ENCODE results near the gene ARHGEF12.

ARHGEF12 gene

GRCh38 chr11:120358729-120359128 lies 22.5 kb downstream of the ARHGEF12 start:
- no peak for ATAC-seq (replicated peaks; ENCODE audit: extremely low read depth, poor library complexity, severe bottlenecking)
- Mint-ChIP-seq H3K27ac (ENCODE audit: low read depth) (no peak overlapping the region), H3K4me1 (peaks cover 9% of the 10 kb centered on the region), H3K9me3 (no peaks in the 10 kb centered on the region), H3K4me3 (no peak overlapping the region), H3K36me3 (ENCODE audit: insufficient read depth) (no peaks in the 10 kb centered on the region), H3K27me3 (peaks cover 29% of the 10 kb centered on the region)
- no peak for DNase-seq (ENCODE audit: low spot score in 2 of 2)

GRCh38 chr11:120363436-120363835 lies 27.2 kb downstream of the ARHGEF12 start:
- no peak overlapping the region for H3K27ac Mint-ChIP-seq (ENCODE audit: low read depth)
- H3K9me3 Mint-ChIP-seq: no peaks in the 10 kb centered on the region
- H3K27me3 Mint-ChIP-seq: peaks cover under 1% of the 10 kb centered on the region
- no peaks in the 10 kb centered on the region for H3K36me3 Mint-ChIP-seq (ENCODE audit: insufficient read depth)
- H3K4me1 Mint-ChIP-seq: no peaks in the 10 kb centered on the region
- ATAC-seq (replicated peaks; ENCODE audit: extremely low read depth, poor library complexity, severe bottlenecking) (no peak), DNase-seq (ENCODE audit: low spot score in 2 of 2) (no peak)
- no peak overlapping the region for H3K4me3 Mint-ChIP-seq

- Mint-ChIP-seq H3K36me3 (ENCODE audit: insufficient read depth) (no peaks in the 10 kb centered on the region), H3K27ac (ENCODE audit: low read depth) (no peak overlapping the region), H3K4me1 (no peaks in the 10 kb centered on the region), H3K9me3 (no peaks in the 10 kb centered on the region), H3K27me3 (no peaks in the 10 kb centered on the region), H3K4me3 (no peak overlapping the region)
- no peak for ATAC-seq (replicated peaks; ENCODE audit: extremely low read depth, poor library complexity, severe bottlenecking)
- no peak for DNase-seq (ENCODE audit: low spot score in 2 of 2)
Observed at GRCh38 chr11:120365512-120365911, 29.3 kb downstream of the ARHGEF12 start.

- Mint-ChIP-seq H3K4me3 (no peak overlapping the region), H3K36me3 (ENCODE audit: insufficient read depth) (no peaks in the 10 kb centered on the region), H3K27ac (ENCODE audit: low read depth) (no peak overlapping the region), H3K27me3 (no peaks in the 10 kb centered on the region), H3K9me3 (no peaks in the 10 kb centered on the region), H3K4me1 (no peaks in the 10 kb centered on the region)
- ATAC-seq (replicated peaks; ENCODE audit: extremely low read depth, poor library complexity, severe bottlenecking): no peak
- DNase-seq (ENCODE audit: low spot score in 2 of 2): no peak
Observed at GRCh38 chr11:120372296-120372695, 36.1 kb downstream of the ARHGEF12 start.

GRCh38 chr11:120375076-120375475 lies 38.9 kb downstream of the ARHGEF12 start:
- Mint-ChIP-seq H3K4me1 (no peaks in the 10 kb centered on the region), H3K9me3 (peaks cover 5% of the 10 kb centered on the region), H3K36me3 (ENCODE audit: insufficient read depth) (no peaks in the 10 kb centered on the region), H3K27ac (ENCODE audit: low read depth) (no peak overlapping the region), H3K4me3 (no peak overlapping the region), H3K27me3 (no peaks in the 10 kb centered on the region)
- ATAC-seq (replicated peaks; ENCODE audit: extremely low read depth, poor library complexity, severe bottlenecking): no peak
- DNase-seq (ENCODE audit: low spot score in 2 of 2): no peak

- Mint-ChIP-seq H3K27me3 (peaks cover 14% of the 10 kb centered on the region), H3K4me1 (peaks cover 10% of the 10 kb centered on the region), H3K27ac (ENCODE audit: low read depth) (no peak overlapping the region), H3K4me3 (no peak overlapping the region), H3K36me3 (ENCODE audit: insufficient read depth) (no peaks in the 10 kb centered on the region), H3K9me3 (peaks cover 5% of the 10 kb centered on the region)
- ATAC-seq (replicated peaks; ENCODE audit: extremely low read depth, poor library complexity, severe bottlenecking) (no peak), DNase-seq (ENCODE audit: low spot score in 2 of 2) (no peak)
Observed at GRCh38 chr11:120376547-120377182, 40.5 kb downstream of the ARHGEF12 start.

GRCh38 chr11:120378474-120378873 lies 42.3 kb downstream of the ARHGEF12 start:
- no peak overlapping the region for H3K4me3 Mint-ChIP-seq
- DNase-seq (ENCODE audit: low spot score in 2 of 2) (no peak), ATAC-seq (replicated peaks; ENCODE audit: extremely low read depth, poor library complexity, severe bottlenecking) (no peak)
- H3K27ac Mint-ChIP-seq (ENCODE audit: low read depth): no peak overlapping the region
- H3K36me3 Mint-ChIP-seq (ENCODE audit: insufficient read depth): no peaks in the 10 kb centered on the region
- H3K27me3 Mint-ChIP-seq: peaks cover 32% of the 10 kb centered on the region
- peaks cover 14% of the 10 kb centered on the region for H3K4me1 Mint-ChIP-seq
- peaks cover 5% of the 10 kb centered on the region for H3K9me3 Mint-ChIP-seq

- Mint-ChIP-seq H3K9me3 (peaks cover 5% of the 10 kb centered on the region), H3K27me3 (peaks cover 57% of the 10 kb centered on the region), H3K27ac (ENCODE audit: low read depth) (no peak overlapping the region), H3K4me1 (peaks cover 19% of the 10 kb centered on the region), H3K4me3 (no peak overlapping the region), H3K36me3 (ENCODE audit: insufficient read depth) (no peaks in the 10 kb centered on the region)
- DNase-seq (ENCODE audit: low spot score in 2 of 2): no peak
- ATAC-seq (replicated peaks; ENCODE audit: extremely low read depth, poor library complexity, severe bottlenecking): no peak
Observed at GRCh38 chr11:120381401-120381800, 45.2 kb downstream of the ARHGEF12 start.

- Mint-ChIP-seq H3K4me3 (no peak overlapping the region), H3K9me3 (peaks cover 4% of the 10 kb centered on the region), H3K4me1 (peaks cover 19% of the 10 kb centered on the region), H3K27ac (ENCODE audit: low read depth) (no peak overlapping the region), H3K27me3 (peaks cover 57% of the 10 kb centered on the region), H3K36me3 (ENCODE audit: insufficient read depth) (no peaks in the 10 kb centered on the region)
- no peak for DNase-seq (ENCODE audit: low spot score in 2 of 2)
- no peak for ATAC-seq (replicated peaks; ENCODE audit: extremely low read depth, poor library complexity, severe bottlenecking)
Observed at GRCh38 chr11:120383518-120384155, 47.4 kb downstream of the ARHGEF12 start.

GRCh38 chr11:120384476-120384875 lies 48.3 kb downstream of the ARHGEF12 start:
- Mint-ChIP-seq H3K36me3 (ENCODE audit: insufficient read depth) (no peaks in the 10 kb centered on the region), H3K4me1 (peaks cover 19% of the 10 kb centered on the region)

GRCh38 chr11:120385110-120385509 lies 48.9 kb downstream of the ARHGEF12 start:
- no peak overlapping the region for H3K4me3 Mint-ChIP-seq
- ATAC-seq (replicated peaks; ENCODE audit: extremely low read depth, poor library complexity, severe bottlenecking): no peak
- peaks cover 19% of the 10 kb centered on the region for H3K4me1 Mint-ChIP-seq
- no peaks in the 10 kb centered on the region for H3K36me3 Mint-ChIP-seq (ENCODE audit: insufficient read depth)
- no peak for DNase-seq (ENCODE audit: low spot score in 2 of 2)
- no peak overlapping the region for H3K27ac Mint-ChIP-seq (ENCODE audit: low read depth)
- H3K27me3 Mint-ChIP-seq: peaks cover 70% of the 10 kb centered on the region
- no peaks in the 10 kb centered on the region for H3K9me3 Mint-ChIP-seq

More at GRCh38 chr11:120384476-120384875, 48.3 kb downstream of the ARHGEF12 start:
- H3K27me3 Mint-ChIP-seq: peaks cover 64% of the 10 kb centered on the region
- ATAC-seq (replicated peaks; ENCODE audit: extremely low read depth, poor library complexity, severe bottlenecking) (no peak), DNase-seq (ENCODE audit: low spot score in 2 of 2) (no peak)
- H3K27ac Mint-ChIP-seq (ENCODE audit: low read depth): no peak overlapping the region
- no peak overlapping the region for H3K4me3 Mint-ChIP-seq
- no peaks in the 10 kb centered on the region for H3K9me3 Mint-ChIP-seq

GRCh38 chr11:120385655-120386054 lies 49.4 kb downstream of the ARHGEF12 start:
- ATAC-seq (replicated peaks; ENCODE audit: extremely low read depth, poor library complexity, severe bottlenecking): no peak
- H3K27ac Mint-ChIP-seq (ENCODE audit: low read depth): no peak overlapping the region
- H3K9me3 Mint-ChIP-seq: no peaks in the 10 kb centered on the region
- peaks cover 72% of the 10 kb centered on the region for H3K27me3 Mint-ChIP-seq
- no peak for DNase-seq (ENCODE audit: low spot score in 2 of 2)
- H3K4me1 Mint-ChIP-seq: peaks cover 19% of the 10 kb centered on the region
- no peak overlapping the region for H3K4me3 Mint-ChIP-seq
- H3K36me3 Mint-ChIP-seq (ENCODE audit: insufficient read depth): no peaks in the 10 kb centered on the region

- Mint-ChIP-seq H3K4me3 (no peak overlapping the region), H3K36me3 (ENCODE audit: insufficient read depth) (no peaks in the 10 kb centered on the region), H3K27me3 (peaks cover 66% of the 10 kb centered on the region), H3K27ac (ENCODE audit: low read depth) (no peak overlapping the region), H3K4me1 (peaks cover 13% of the 10 kb centered on the region), H3K9me3 (no peaks in the 10 kb centered on the region)
- DNase-seq (ENCODE audit: low spot score in 2 of 2) (no peak), ATAC-seq (replicated peaks; ENCODE audit: extremely low read depth, poor library complexity, severe bottlenecking) (no peak)
Observed at GRCh38 chr11:120386318-120386717, 50.1 kb downstream of the ARHGEF12 start.
